Bronchial epithelial cell (primary cell): Measurements from ENCODE around the gene PTGFRN. TPM values are rescaled to one million over a fixed set of nuclear protein-coding genes. Genes with fewer than 3 reads are reported as not detected.

Source experiments
- DNase-seq: peaks from one replicate; pipeline ENCODE4 v3.0.0-alpha.2; 2010; ENCODE audit warnings: low read depth
- FAIRE-seq: peaks from 2 replicates; lab custom pipeline; 2011; peaks lifted over from hg19 to GRCh38; lab: Jason Lieb, UNC
- H3K27me3 ChIP-seq: 2 replicates; pipeline ENCODE4 v1.5.1; 2011; ENCODE audit warnings: low read length; ENCODE audit not compliant: control insufficient read depth, insufficient read depth
- H3K36me3 ChIP-seq: 2 replicates; pipeline ENCODE4 v1.5.1; 2011; ENCODE audit warnings: low read length; ENCODE audit not compliant: control insufficient read depth, insufficient read depth
- H3K4me3 ChIP-seq: 2 replicates; pipeline ENCODE4 v1.5.1; 2011; ENCODE audit warnings: mild to moderate bottlenecking, low read depth, low read length, control low read depth
- total RNA-seq: library from RNA; depleted of rRNA; stranded (reverse); fragments of >200 nt; gene quantifications from 2 replicates; pipeline ENCODE4 v1.2.1, GENCODE V29; 2014
- TF ChIP-seq, protein P1 (sequence below): IDR thresholded peaks from 2 replicates; pipeline ENCODE4 v1.5.1; 2011; ENCODE audit warnings: mild to moderate bottlenecking, moderate library complexity, low read length, control low read depth, inconsistent platforms; ENCODE audit not compliant: insufficient read depth, severe bottlenecking

Gene PTGFRN
- total RNA-seq, 1 donor from 2014 or later, result 89.2 TPM

DNA sequence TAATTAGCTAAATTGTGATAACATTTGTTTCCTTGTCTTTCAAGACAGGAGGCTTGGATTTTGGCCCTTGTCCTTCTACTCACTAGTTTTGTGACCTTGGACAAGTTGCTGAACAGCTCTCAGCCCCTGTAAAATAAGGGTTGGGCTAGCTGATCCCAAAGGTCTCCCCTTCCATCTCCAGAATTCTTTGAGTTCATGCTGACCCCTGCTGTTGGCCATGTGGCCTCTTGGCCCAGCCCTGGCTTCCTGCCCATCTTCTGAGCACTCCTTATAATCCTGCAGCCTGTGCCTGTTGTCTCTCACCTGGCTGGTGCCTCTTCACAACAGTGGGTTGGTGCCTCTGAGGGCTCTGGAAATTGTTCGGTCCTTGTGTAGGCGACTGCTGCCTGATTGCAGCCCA is 10.1 kb downstream of the PTGFRN start:
- DNase-seq (no peak), FAIRE-seq (no peak)
- H3K27me3 ChIP-seq, result no peaks in the 10 kb centered on the region
- TF ChIP-seq, protein P1, sequence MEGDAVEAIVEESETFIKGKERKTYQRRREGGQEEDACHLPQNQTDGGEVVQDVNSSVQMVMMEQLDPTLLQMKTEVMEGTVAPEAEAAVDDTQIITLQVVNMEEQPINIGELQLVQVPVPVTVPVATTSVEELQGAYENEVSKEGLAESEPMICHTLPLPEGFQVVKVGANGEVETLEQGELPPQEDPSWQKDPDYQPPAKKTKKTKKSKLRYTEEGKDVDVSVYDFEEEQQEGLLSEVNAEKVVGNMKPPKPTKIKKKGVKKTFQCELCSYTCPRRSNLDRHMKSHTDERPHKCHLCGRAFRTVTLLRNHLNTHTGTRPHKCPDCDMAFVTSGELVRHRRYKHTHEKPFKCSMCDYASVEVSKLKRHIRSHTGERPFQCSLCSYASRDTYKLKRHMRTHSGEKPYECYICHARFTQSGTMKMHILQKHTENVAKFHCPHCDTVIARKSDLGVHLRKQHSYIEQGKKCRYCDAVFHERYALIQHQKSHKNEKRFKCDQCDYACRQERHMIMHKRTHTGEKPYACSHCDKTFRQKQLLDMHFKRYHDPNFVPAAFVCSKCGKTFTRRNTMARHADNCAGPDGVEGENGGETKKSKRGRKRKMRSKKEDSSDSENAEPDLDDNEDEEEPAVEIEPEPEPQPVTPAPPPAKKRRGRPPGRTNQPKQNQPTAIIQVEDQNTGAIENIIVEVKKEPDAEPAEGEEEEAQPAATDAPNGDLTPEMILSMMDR, result no peak
- no peaks in the 10 kb centered on the region for H3K36me3 ChIP-seq
- no peak overlapping the region for H3K4me3 ChIP-seq

DNA sequence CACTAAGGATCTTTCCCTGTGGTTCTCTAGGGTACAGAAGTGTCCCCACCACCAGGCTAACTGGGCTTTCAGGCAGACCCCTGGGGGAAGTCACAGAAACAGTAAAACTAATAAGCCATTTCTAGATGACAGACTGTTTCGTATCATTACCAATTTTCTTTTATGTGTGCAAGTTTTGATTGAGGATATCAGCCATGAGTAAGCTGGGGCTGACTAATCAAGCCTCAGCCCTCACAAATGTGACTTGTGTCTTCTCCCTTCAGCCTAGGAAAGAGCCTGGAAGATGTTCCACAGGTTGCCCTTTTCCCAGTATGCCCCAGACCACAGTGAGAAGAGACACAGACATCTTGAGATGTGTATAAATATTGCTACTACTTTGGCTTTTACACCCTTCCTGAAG is 10.5 kb downstream of the PTGFRN start:
- no peak for FAIRE-seq
- no peak overlapping the region for H3K4me3 ChIP-seq

DNA sequence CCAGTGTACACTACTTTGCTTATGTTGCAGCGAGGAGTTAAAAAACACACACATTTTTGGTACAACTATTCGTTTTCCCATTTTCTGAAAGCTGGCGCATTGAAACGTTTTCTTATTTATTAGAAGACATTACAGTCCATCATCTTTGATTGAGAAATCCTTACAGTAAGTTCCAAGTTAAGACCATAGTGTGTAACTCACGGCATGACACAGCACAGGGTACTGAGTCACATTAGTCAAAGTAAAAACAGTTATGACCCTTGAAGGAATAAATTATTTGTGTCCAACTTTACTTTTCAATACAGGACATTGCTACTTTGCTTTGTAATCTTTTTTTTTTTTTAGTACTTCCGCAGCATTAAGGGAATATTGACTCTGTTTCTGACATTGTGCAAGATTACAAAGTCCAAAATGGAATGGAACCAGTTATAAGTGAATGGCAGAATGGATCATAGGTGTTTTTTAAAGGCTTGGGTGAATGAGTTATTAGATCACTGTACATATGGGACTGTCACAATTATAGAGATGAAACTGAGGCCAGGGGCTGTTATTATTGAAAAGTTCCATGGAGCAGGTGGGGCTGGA is 11.7 kb downstream of the PTGFRN start:
- no peaks in the 10 kb centered on the region for H3K36me3 ChIP-seq
- no peak for FAIRE-seq
- no peak overlapping the region for H3K4me3 ChIP-seq
- DNase-seq, result no peak
- TF ChIP-seq, protein P1, result no peak
- H3K27me3 ChIP-seq, result no peaks in the 10 kb centered on the region

More for the DNA sequence above, 10.5 kb downstream of the PTGFRN start:
- TF ChIP-seq, protein P1, result no peak
- Histone ChIP-seq H3K27me3 (no peaks in the 10 kb centered on the region), H3K36me3 (no peaks in the 10 kb centered on the region)
- peak; percentile 70 for DNase-seq

DNA sequence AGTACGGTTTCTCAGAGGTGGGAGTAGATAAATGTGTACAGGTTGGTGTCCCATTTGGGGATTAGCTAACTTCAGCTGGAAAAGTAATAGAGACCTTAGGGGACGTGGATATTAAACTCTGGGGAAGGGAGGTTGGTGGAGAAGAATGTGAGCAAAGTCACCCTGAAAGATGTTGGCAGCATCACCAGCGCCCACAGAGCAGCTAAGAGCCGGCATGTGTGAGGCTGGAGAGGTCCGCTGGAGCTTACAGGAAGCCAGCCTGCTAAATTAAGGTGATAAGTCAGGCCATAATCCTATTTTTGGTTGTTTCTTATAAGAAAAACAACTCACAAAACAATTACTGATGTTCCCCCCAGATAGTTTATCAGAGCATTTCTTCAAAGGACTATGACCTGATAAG is 12.2 kb downstream of the PTGFRN start:
- TF ChIP-seq, protein P1, result no peak
- DNase-seq, result no peak

DNA sequence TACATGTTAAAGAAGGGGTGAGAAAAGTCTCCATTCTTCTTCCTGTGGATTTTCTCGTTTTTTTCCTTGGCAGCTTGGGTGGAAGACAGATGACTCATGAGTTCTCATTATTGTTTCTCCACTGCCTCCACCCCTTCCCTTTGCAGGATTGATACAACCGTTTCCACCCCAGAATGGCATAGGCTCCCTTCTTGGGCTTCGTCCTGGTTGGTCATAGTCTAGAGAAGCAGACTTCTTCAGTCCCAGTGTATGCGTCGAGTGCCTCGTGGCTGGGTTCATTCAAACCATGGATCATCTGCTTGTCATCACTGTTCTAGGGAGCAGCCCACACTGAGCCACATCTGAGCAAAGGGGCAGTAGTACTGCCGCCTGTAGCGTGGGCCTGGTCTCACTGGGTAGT is 13.7 kb downstream of the PTGFRN start:
- no peak for DNase-seq
- Histone ChIP-seq H3K36me3 (no peaks in the 10 kb centered on the region), H3K4me3 (no peak overlapping the region), H3K27me3 (no peaks in the 10 kb centered on the region)
- TF ChIP-seq, protein P1, result no peak
- no peak for FAIRE-seq

More for the DNA sequence above, 12.2 kb downstream of the PTGFRN start:
- no peaks in the 10 kb centered on the region for H3K36me3 ChIP-seq
- no peak overlapping the region for H3K4me3 ChIP-seq
- FAIRE-seq, result no peak
- H3K27me3 ChIP-seq, result no peaks in the 10 kb centered on the region
